HG02840 (cell line): Measurements from ENCODE around the gene PDIA6.
"Not testable (repeated sequence)": the region's sequence is repeated elsewhere in the genome, so short reads cannot be mapped to it uniquely, and the experiment has no call there.

Experiments
- ATAC-seq: cut with Tn5 transposase; IDR thresholded peaks from one replicate; pipeline ENCODE4 v1.9.1; 2021; ENCODE audit warnings: mild to moderate bottlenecking, moderate library complexity, moderate number of reproducible peaks; ENCODE audit not compliant: unreplicated experiment, low FRiP score

PDIA6 gene

DNA sequence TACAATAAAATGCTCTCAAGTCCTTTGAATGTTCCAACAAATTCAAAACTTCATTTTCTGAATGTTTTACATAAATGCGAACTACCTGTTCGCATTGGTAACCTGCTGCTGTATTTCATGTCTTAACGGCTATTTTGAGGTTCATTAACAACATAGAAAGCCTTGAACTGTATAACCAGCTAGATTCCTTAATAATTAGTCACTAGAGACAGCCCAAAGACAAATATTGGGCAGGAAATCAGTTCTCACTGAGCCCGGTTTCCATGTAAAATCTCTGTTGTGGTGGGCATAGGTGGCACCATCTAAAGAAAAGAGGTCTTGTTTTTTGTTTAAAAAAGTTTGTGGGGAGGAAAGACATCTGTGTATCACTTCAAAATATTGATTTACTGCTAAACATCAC is 29.2 kb downstream of the PDIA6 start:
- no peak for ATAC-seq

DNA sequence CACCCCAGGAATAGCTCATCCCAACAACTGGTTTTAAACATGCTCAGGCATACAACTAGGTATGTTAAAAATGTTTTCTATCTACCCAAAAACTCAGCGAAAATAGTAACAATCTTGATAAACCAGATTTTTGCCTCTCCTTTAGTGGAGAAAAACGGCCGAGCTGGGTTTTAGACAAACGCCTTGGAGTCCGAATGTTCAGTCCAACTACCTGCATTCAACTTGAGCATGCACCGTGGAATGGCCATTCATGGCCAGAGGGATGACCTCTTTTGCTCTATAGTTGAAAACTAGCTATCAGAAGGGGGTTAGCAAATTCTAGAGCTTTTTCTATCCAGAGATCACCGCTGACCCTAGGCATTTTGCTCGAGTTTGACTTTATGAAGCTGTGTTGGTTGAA is 30.8 kb downstream of the PDIA6 start:
- no peak for ATAC-seq

DNA sequence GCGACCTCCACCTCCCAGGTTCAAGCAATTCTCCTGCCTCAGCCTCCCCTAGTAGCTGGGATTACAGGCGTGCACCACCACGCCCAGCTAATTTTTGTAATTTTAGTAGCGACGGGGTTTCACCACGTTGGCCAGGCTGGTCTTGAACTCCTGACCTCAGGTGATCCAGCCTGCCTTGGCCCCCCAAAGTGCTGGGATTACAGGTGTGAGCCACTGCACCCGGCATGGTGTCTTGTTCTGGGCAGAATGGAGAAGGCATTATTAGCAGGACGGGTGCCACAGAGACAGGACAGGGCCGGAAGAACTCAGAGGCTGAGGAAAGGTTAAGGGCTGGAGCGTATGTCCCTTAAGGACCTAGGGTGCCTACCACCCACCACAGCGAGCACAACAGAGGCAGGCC is 31.8 kb downstream of the PDIA6 start:
- ATAC-seq = not testable (repeated sequence)

DNA sequence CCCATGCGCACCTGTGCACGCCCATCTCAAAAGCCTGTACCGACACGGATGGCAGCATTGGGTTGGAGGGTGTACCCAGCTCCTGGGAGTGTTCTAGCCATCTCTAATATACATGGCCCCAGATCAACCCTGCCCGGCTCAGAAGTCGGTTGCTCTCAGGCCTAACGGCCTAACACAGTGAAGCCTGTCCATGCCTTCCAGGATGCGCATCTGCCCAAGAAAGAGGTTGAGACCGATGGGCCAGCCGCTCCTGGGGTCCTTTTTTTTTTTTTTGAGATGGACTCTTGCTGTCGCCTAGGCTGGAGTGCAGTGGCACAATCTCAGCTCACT is 32.1 kb downstream of the PDIA6 start:
- no peak for ATAC-seq

DNA sequence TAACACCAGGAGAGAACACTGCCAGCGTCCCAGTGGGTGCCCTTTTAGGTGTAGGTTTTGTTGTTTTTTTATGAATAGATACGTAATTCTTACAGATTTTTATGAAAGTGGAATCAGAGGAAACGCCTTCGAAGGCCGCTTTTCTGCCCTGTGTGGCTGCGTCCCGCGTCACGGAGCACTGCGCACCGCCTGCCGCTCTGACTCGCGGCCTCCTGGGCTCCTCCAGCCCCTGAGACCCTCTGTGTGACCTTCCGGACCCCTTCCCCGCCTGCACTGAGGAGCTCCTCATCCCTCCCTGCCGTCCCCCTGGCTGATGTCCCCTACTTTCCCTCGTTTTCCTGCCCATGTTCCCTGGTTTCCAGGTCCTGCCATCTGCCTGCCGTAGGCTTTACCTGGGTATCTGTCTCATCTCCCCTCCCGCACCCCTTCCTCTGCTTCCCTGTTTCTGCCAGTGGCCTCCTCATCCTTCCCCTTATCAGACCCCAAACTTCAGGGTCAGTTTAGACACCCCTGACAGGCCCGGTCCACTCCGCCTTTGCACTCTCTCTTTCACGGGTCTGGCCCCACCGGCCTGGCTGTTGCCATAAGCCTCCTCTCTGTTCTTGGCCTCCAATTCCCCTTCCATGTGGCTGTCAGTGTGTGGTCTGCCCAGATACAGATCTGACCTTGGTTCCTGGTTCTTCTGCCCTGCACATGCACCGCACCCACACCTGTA is 32.7 kb downstream of the PDIA6 start:
- ATAC-seq = no peak

DNA sequence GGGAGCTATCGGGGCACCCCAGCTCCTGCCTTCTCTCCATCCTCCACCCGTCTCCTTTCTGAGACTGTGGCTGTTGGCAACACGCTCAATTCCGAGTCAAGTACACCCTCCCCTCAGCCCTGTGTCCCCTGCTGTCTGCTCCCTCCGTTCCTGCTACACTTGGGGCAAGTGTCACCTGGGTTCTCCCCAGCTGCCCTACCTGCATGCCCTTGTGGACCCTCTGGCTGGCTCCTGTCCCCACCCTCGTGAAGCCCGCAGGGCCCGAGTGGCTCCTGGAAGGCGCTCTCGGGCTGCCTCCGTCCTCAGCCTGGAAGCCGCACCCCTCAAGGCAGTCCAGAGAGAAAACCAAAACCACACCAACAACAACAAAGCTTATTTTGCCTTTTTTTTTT is 33.9 kb downstream of the PDIA6 start:
- ATAC-seq = no peak

DNA sequence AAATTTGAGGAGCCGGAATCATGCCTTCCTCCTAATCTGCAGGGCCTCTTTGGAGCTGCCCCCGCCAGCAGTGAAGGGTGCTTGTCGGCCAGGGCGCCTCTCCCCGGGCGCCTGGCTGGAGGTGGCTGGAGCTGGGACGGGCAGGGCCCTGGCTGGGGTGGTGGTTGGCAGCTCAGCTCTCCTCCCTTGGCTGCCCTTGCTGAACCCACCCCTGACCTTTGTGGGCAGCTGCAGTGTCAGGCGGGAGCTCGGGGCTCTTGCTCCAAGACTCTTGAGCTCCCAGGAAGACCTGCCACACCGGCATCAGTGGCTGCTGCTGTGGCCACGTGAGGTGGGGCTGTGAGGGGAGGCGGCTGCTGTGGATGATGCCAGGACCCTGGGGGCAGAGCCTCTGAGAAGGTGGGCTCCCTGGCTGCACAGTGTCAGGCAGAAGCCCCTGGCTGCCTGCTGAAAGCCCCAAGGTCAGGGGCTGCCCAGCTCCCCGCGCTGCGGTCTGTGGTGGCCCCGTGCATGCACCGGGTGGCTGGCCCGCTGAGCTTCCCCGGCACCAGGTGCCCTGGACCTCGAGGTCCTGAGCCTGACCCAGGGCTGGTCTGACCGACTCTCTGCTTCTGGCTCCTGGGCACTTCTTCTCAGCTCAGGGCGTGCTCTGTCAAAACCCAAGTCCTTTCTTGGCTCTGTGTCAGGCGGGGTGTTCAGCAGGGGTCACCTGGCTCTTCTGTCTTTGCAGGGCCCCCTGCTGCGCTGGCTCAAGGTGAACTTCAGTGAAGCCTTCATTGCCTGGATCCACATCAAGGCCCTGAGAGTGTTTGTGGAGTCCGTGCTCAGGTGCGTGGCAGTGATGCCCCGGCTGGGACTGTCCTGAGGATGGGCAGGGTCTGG is 34.5 kb downstream of the PDIA6 start:
- ATAC-seq = no peak

DNA sequence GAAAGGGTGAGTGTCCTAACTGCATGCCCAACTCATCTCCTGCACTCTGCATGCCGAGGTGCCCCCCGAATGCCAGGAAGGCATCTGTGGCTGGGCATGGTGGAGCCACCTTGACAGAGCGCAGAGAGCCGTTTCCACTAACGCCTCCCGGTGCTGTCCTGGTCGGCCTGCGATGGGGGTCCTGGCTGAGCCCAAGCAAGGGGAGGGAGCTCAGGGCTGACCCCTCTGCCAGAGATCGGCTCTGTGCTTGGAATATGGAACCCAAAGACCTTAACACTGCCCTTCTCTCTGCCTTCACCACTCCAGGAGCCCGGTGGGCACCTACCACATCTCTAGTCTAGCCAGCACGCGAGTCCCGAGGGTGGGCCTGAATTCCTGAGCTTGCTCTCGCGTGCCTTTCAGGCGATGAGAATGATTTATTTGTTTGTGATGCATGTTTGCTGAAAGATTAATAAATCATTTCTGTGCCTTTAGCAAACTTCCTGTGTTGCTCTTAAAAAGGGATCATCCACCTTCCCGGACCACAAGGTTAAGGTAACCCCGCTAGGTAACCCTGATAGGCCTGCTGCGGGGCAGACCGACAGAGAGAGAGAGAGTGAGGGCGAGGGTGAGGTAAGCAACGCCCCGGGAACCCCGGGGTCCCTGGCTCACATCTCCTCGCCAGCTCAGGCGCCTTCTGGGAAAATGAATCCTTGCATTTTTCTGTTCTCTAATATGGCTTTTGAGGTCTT is 35.3 kb downstream of the PDIA6 start:
- no peak for ATAC-seq

DNA sequence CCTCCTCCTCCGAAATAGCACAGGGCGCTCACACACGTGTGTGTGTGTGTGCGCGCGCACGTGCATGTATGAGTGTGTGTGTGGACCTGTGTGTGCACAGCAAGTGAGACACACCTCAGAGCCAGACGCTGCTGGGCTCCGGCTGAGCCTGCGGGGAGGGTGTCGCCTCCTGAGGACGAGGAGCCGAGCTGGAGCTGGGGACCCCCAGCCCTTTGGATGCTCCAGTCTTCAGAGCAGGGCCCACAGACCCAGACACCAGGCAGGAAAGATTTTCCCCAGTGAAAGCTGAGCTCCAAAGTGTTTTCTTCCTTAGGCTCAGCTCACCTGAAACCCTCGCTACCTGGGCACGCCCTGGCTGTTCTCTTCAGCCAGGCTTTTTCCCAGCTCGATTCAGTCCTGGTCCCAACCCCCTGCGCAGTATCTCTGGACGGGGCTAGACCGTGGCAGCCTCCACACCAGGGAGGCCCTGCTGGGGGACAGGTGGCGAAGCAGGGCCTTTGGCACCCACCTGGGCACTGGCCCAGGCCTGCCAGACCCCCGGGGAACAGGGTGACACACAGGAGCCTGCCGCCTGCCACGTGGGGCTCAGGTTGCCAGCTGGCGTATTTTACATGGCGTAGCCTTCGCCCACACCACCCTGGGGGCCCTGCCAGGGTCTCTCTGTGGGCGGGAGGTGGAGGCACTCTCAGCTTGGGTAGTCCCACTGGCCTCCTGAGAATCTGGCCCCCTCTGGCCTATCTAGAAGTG is 36.2 kb downstream of the PDIA6 start:
- no peak for ATAC-seq

DNA sequence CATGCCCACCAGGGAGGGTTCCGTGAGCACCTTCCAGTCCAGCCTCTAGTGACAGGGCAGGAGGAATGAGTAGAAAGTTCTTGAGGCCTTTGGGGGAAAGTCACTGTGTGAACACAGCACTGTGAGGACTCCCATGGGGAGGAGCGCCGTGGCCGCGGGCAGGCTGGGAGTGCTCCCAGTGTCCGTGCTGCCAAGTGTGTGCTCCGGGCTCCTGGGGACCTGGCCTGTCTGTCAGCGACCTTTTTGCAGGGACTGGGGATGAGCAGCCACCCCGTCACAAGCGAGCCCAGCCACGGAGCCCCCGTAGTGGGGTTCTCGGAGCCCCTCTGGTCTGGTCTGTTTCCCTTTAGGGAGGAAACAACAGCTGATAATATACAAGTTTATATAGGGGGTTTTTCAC is 36.8 kb downstream of the PDIA6 start:
- no peak for ATAC-seq

DNA sequence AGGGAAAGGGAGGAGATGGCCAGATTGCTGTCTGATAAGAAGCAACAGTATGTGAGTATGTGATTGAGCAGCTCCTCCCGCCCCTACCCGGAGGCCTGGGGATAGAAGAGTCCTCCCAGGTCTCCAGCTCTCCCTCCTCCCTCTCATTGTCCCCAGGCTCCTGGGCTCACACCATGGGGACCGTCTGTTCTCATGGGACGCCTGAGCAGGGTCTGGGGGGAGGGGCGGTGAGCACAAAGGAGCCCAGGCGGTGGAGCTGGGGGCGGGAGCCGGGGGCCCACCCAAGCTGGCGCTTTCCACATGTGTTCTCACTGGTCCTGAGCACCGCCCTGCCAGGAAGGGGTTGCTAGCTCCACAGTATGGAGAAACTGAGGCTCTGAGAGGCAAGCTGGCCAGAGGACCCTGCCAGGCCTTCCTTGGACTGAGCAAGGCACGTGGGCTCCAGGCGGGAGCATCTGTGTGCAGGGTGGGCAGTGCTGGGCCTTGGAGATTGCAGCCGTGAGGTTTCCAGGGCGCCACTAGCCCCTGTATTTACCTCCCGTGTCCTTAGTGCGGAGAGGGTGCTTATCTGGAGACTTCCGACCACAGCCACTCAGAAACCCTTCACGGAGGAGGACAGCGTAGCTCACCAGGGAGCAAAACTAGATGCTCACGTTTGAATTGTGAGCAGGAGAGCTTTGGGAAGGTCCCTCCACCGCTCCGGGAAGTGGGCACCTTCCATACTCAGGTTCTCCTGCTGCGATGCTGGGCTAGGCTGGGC is 37.4 kb downstream of the PDIA6 start:
- no peak for ATAC-seq

DNA sequence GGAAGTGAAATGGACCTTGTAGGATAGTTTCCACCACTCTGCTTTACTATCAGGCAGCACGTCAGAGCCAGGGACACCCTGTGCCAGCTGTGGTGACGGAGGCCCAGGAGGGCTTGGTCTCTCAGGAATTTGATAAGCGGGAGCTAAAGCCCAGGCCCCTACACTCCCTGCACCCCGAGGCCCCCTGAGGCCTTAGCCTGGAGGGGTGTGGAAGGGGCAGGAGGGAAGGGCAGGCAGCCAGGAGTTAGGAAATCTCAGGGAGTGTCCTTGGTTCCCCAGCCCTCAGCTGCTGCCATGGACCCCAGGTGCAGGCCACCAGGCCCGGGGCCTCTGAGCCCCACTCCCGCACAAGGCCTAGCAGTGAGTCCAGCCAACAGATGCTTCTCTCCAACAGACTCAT is 38.2 kb downstream of the PDIA6 start:
- no peak for ATAC-seq

DNA sequence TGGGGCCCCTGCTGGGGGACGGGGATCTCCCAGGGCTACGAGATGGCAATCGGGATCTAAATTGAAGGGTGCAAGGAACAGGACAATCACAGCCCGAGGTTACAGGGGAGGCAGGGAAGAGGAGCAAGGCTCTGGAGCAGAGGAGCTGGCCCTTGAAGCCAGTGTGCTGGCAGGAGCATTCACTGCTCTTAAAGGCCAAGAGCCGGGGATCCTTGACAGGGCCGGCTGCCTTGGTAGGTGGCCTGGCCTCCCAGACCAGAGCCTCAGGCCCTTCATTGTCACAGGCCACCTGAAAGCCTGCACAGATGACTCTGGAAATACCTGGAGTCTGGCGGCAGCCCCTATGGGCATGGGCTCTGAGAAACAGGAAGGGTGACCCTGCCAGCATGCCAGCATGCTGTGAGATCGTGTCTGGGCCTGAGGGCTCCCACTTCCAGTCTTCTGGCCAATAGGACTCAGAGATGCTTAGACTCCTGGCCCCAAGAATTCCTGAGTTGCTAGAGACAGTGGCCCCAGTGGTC is 38.7 kb downstream of the PDIA6 start:
- ATAC-seq = no peak

DNA sequence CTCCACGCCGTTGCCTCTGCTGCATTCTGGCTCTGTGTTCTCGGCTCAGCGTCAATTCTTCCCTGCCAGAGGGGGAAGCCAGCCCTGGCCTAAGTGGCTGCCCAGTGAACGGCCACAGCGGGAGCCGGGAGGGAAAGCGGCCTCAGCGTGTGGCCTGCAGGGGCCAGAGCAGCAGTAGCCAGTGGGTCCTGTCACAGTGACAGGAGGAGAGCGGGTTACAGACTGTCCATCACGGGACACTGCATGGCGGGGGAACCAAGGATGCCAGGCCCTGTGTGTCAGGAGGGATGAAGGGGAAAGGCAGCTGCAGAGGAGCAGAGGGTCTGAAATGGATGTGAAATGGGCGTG is 39.7 kb downstream of the PDIA6 start:
- ATAC-seq = no peak

DNA sequence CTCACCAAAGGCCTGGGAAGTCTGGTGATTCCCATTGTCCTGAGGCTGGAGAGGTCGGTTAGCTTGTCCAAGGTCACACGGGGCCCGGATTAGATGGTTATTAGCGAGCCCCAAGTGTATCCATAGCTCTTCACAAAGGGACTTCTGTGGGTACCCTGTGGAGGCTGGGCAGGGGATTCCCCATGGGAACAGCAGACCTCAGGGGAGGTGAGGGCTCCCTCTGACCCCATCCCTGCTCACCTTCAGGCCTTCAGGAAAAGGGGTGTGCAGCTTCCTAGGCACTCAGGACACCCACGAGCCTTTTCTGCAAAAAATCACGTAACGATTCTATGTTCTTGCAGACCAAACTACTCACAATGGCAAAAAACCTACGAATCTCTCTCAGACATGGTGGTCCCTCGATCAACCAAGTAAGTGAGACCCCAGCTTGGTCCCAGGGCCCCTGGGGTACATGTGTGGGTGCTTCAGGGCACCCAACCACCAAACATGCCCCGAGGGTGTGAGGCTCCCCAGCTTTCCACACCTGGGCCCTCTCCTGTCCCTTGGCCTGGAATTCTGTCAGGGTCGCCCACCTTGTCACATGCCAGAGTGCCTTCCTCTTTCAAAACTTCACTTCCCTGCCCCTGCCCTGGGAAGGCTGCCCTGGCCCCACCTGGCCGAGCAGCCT is 40.3 kb downstream of the PDIA6 start:
- no peak for ATAC-seq

DNA sequence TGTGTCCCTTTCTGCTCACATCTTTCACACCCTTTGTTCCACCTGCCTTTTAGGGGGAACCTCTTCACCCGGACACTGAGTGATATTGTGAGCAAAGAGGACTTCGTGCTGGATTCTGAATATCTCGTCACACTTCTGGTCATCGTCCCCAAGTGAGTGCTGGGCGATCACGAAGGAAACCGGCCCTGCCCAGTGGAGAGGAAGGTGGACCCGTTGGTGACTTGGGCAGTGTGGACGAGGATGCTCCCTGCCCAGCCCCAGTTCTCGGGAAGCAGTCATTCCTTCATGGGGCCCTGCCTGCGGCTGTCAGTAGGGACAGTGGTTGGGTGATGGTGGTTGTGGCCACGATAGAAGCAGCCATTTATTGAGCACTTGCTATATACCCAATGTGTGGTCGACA is 40.8 kb downstream of the PDIA6 start:
- ATAC-seq = no peak

DNA sequence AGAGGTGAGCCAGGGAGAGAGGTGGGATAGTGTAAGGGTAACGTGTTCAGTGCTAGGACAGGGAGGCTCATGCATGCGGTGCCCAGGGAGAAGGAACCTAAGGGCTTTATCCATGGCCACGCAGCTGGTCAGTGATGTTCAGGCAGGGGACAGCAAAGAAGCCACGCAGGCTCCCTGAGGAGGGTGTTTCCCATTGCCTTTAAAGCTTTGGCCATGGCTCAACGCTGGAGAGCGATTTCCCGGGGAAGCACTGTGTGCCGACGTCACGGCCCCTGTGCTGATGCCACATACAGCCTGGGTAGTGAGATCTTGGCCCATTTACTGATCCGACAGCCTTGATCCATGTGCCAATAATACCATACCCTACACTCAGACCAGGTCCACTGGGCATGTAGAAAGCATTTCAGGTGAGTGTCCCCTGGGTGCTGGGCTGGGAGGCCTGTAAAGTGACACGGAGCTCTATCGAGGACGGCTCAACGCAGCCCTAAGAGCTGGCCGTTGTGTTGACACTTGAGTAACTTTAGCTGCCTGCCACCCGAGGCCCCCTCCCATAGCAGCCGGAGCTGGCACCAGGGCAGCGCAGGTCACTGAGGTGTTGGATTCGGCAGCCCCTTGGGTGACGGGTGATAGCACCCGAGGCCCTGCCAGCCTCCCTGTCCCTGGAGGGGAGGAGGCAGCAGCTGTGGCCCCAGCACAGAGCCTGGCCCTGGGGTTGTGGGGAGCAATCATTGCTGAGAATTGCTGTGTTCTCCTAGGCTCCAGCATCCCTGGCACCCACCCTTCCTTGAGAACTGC is 41.4 kb downstream of the PDIA6 start:
- ATAC-seq = no peak

DNA sequence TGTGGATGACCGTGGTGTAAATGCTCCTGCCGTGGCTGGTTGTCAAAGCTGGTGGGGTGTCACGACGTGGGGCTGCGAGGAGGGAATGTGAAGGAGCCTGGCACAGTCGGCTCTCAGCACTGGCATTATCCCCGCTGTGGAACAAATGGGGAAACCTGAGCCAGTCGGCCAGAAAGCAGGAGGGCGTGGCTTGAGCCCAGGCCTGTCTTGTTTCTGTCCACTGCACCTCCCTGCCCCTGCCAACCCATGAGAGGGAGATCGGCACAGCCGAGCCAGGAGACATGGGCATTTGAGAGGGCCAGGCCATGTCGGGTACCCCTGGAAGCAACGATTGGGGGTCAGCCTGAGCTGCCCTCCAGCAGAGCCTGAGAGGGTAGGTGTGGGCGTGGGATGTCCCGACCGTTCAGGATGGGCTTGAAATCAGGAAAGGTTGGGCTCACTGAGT is 44.5 kb downstream of the PDIA6 start:
- ATAC-seq = no peak

DNA sequence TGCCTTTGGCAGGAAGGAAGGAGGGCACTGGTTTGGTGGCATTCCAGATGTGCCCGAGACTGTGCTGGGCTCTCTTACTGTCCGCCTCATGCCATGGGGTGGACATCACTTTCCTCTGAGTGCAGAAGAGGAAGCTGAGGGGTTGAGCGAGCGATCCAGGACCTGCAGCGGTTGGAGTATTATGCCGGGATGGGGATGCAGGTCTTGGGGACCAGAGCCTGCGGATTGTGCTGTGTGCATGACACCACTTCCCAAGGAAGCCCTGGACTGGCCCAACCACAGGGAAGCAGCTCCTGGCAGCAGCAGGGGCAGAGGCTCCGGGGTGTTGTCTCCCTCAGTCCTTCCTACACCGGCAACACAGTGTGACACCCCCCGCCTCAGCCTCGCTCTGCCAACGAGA is 46.7 kb downstream of the PDIA6 start:
- ATAC-seq = no peak
